ENCODE measurements around the gene TMEM120A. TPM values are rescaled to one million over a fixed set of nuclear protein-coding genes. Genes with fewer than 3 reads are reported as not detected.
"Not testable (repeated sequence)": the region's sequence is repeated elsewhere in the genome, so short reads cannot be mapped to it uniquely, and the experiment has no call there.

The TMEM120A gene
- total RNA-seq, 1 experiment from 2014 or later: 71.0 TPM

DNA sequence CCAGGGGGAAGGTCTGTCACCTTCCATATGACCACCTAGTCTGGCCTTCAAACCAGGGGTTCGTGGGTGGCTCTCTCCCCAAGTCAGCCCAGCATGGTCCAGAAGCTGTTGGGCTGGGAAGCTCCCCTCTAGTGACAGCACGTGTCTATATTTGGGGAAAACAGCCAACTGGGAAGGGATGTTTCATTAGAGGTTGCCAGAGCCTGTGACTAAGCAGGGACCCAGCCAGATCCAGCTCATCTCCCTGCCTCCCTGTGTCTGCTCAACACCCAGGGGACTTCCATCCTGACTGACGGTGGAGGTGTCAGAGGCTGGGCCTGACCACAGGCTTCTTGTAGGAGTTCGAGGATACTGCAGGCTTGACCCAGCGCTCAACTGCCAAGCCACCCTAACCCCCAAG, 42.9 kb upstream of the TMEM120A start:
- DNase-seq (ENCODE audit: low read depth, low spot score): no peak
- POLR2A ChIA-PET: interaction anchor here (0.5 kb wide), 1 partner anchor 147 kb away, joined by 3 read pairs; no protein-coding TSS in a partner anchor

DNA sequence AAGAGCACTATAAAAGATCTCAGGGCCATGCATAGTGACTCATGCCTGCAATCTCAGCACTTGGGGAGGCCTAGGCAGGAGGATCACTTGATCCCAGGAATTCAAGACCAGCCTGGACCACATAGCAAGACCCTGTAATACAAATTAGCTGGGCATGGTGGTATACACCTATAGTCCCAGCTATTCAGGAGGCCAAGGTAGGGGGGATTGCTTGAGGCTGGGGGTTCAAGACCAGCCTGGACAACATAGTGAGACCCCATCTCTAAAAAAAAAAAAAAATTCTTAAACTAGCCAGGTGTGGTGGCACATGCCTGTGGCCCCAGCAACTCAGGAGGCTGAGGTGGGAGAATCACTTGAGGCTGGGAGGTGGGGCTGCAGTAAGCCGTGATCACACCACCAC, 37.6 kb upstream of the TMEM120A start:
- TF ChIP-seq SIN3A (IDR thresholded peaks at IDR 0.05; ENCODE audit: borderline replicate concordance, insufficient read depth, low read depth, low read length) (no peak), POLR2AphosphoS5 (IDR thresholded peaks at IDR 0.05; ENCODE audit: low read depth, low read length) (no peak), TCF7L2 (IDR thresholded peaks at IDR 0.05; ENCODE audit: low read depth, low read length) (no peak)
- TF ChIP-seq, protein P1, sequence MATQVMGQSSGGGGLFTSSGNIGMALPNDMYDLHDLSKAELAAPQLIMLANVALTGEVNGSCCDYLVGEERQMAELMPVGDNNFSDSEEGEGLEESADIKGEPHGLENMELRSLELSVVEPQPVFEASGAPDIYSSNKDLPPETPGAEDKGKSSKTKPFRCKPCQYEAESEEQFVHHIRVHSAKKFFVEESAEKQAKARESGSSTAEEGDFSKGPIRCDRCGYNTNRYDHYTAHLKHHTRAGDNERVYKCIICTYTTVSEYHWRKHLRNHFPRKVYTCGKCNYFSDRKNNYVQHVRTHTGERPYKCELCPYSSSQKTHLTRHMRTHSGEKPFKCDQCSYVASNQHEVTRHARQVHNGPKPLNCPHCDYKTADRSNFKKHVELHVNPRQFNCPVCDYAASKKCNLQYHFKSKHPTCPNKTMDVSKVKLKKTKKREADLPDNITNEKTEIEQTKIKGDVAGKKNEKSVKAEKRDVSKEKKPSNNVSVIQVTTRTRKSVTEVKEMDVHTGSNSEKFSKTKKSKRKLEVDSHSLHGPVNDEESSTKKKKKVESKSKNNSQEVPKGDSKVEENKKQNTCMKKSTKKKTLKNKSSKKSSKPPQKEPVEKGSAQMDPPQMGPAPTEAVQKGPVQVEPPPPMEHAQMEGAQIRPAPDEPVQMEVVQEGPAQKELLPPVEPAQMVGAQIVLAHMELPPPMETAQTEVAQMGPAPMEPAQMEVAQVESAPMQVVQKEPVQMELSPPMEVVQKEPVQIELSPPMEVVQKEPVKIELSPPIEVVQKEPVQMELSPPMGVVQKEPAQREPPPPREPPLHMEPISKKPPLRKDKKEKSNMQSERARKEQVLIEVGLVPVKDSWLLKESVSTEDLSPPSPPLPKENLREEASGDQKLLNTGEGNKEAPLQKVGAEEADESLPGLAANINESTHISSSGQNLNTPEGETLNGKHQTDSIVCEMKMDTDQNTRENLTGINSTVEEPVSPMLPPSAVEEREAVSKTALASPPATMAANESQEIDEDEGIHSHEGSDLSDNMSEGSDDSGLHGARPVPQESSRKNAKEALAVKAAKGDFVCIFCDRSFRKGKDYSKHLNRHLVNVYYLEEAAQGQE (IDR thresholded peaks at IDR 0.05; ENCODE audit: insufficient read depth in 1 of 2, low read depth in 2 of 2, low read length in 1 of 2): no peak
- TF ChIP-seq, protein P2, sequence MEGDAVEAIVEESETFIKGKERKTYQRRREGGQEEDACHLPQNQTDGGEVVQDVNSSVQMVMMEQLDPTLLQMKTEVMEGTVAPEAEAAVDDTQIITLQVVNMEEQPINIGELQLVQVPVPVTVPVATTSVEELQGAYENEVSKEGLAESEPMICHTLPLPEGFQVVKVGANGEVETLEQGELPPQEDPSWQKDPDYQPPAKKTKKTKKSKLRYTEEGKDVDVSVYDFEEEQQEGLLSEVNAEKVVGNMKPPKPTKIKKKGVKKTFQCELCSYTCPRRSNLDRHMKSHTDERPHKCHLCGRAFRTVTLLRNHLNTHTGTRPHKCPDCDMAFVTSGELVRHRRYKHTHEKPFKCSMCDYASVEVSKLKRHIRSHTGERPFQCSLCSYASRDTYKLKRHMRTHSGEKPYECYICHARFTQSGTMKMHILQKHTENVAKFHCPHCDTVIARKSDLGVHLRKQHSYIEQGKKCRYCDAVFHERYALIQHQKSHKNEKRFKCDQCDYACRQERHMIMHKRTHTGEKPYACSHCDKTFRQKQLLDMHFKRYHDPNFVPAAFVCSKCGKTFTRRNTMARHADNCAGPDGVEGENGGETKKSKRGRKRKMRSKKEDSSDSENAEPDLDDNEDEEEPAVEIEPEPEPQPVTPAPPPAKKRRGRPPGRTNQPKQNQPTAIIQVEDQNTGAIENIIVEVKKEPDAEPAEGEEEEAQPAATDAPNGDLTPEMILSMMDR (IDR thresholded peaks at IDR 0.05): no peak
- CTCF ChIA-PET: no interaction called here
- POLR2A ChIA-PET: no interaction called here
- no peaks in the 10 kb centered on the region for H3K27me3 ChIP-seq (ENCODE audit: control insufficient read depth, insufficient read depth, low read length)
- in situ Hi-C loops (cut with HindIII; ENCODE audit: low pct_unique_long_range_greater_than_20kb, low sequenced_read_pairs) (no loop called here), intact Hi-C loops (cut with micrococcal nuclease; ENCODE audit: unreplicated experiment) (no loop called here)
- H3K4me1 ChIP-seq (ENCODE audit: control insufficient read depth, insufficient read depth, low read length): no peaks in the 10 kb centered on the region
- H3K4me3 ChIP-seq (ENCODE audit: low read depth in 2 of 2, low read length in 2 of 2): no peak overlapping the region
- DNase-seq (ENCODE audit: low read depth, low spot score) (no peak), ATAC-seq (no peak)
- H3K36me3 ChIP-seq (ENCODE audit: control insufficient read depth, insufficient read depth, low read length): no peaks in the 10 kb centered on the region
- BruUV-seq (replicated peaks): no TSS peak
- no peaks in the 10 kb centered on the region for H3K9me3 ChIP-seq (ENCODE audit: control insufficient read depth, insufficient read depth, low read depth, low read length)
- no peak overlapping the region for H3K27ac ChIP-seq (ENCODE audit: low read length)

More for the DNA sequence above, 42.9 kb upstream of the TMEM120A start:
- H3K4me1 ChIP-seq (ENCODE audit: control insufficient read depth, insufficient read depth, low read length): no peaks in the 10 kb centered on the region
- H3K27ac ChIP-seq (ENCODE audit: low read length): no peak overlapping the region
- H3K9me3 ChIP-seq (ENCODE audit: control insufficient read depth, insufficient read depth, low read depth, low read length): no peaks in the 10 kb centered on the region
- in situ Hi-C loops (cut with HindIII; ENCODE audit: low pct_unique_long_range_greater_than_20kb, low sequenced_read_pairs) (no loop called here), intact Hi-C loops (cut with micrococcal nuclease; ENCODE audit: unreplicated experiment) (no loop called here)
- no peaks in the 10 kb centered on the region for H3K36me3 ChIP-seq (ENCODE audit: control insufficient read depth, insufficient read depth, low read length)
- H3K27me3 ChIP-seq (ENCODE audit: control insufficient read depth, insufficient read depth, low read length): no peaks in the 10 kb centered on the region
- TF ChIP-seq, protein P2 (IDR thresholded peaks at IDR 0.05): no peak
- no peak for TF ChIP-seq TCF7L2 (IDR thresholded peaks at IDR 0.05; ENCODE audit: low read depth, low read length)
- TF ChIP-seq, protein P1 (IDR thresholded peaks at IDR 0.05; ENCODE audit: insufficient read depth in 1 of 2, low read depth in 2 of 2, low read length in 1 of 2): no peak
- TF ChIP-seq POLR2AphosphoS5 (IDR thresholded peaks at IDR 0.05; ENCODE audit: low read depth, low read length): no peak
- TF ChIP-seq SIN3A (IDR thresholded peaks at IDR 0.05; ENCODE audit: borderline replicate concordance, insufficient read depth, low read depth, low read length): no peak
- BruUV-seq (replicated peaks): no TSS peak
- ATAC-seq: no peak
- no peak overlapping the region for H3K4me3 ChIP-seq (ENCODE audit: low read depth in 2 of 2, low read length in 2 of 2)
- CTCF ChIA-PET: no interaction called here

DNA sequence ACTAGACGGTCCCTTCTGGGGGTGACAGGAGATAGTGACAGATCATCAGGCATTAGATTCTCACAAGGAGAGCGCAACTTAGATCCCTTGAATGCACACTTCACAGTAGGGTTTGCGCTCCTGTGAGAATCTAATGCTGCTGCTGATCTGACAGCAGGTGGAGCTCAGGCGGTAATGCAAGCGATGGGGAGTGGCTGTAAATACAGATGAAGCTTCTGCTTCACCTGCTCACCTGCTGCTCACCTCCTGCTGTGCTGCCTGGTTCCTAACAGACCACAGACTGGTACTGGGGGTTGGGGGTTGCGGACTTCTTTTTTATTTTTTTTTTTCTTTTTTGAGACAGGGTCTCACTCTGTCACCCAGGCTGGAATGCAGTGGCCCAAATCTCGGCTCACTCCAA, 35.3 kb upstream of the TMEM120A start:
- H3K9me3 ChIP-seq (ENCODE audit: control insufficient read depth, insufficient read depth, low read depth, low read length); H3K4me1 ChIP-seq (ENCODE audit: control insufficient read depth, insufficient read depth, low read length); POLR2A ChIA-PET; H3K27ac ChIP-seq (ENCODE audit: low read length); CTCF ChIA-PET; intact Hi-C loops (cut with micrococcal nuclease; ENCODE audit: unreplicated experiment); H3K27me3 ChIP-seq (ENCODE audit: control insufficient read depth, insufficient read depth, low read length); H3K36me3 ChIP-seq (ENCODE audit: control insufficient read depth, insufficient read depth, low read length); H3K4me3 ChIP-seq (ENCODE audit: low read depth in 2 of 2, low read length in 2 of 2); in situ Hi-C loops (cut with HindIII; ENCODE audit: low pct_unique_long_range_greater_than_20kb, low sequenced_read_pairs); DNase-seq (ENCODE audit: low read depth, low spot score); BruUV-seq (replicated peaks); ATAC-seq: not testable (repeated sequence)

Measured in Panc1 (cell line).